ENCODE measurements around the gene HOXB8.

The HOXB8 gene

DNA sequence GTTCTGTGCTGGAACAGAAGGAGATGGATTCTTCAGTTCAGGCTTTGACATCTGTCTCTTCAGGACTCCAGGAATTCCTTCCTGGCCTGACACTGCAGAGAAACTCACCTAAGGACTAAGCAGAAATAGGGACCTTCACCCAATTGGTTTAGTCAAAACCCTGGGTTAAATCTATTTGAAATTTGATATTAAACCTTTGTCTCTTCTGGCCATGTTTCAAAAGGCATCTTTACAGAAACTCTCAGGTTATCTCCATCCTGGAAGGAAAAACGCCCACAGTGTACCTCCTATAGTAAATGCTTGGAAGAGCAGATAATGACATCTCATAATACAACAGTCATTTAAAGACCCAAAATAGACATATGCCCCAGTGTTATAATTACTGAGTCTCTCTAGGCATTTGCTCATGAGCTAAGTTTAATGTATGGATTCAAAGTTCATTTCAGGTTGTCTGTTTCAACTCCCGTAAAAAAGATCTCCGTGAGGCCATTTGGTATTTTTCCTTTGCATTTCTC is 31.3 kb downstream of the HOXB8 start:
- H3K27ac Mint-ChIP-seq, result no peak overlapping the region
- H3K4me3 Mint-ChIP-seq, result peak overlapping the region; percentile 93
- H3K9me3 Mint-ChIP-seq, result no peaks in the 10 kb centered on the region
- peaks cover 83% of the 10 kb centered on the region for H3K27me3 Mint-ChIP-seq (ENCODE audit: low read depth)
- H3K4me1 Mint-ChIP-seq (ENCODE audit: low read depth), result peaks cover 66% of the 10 kb centered on the region
- peaks cover 8% of the 10 kb centered on the region for H3K36me3 Mint-ChIP-seq (ENCODE audit: low read depth)

DNA sequence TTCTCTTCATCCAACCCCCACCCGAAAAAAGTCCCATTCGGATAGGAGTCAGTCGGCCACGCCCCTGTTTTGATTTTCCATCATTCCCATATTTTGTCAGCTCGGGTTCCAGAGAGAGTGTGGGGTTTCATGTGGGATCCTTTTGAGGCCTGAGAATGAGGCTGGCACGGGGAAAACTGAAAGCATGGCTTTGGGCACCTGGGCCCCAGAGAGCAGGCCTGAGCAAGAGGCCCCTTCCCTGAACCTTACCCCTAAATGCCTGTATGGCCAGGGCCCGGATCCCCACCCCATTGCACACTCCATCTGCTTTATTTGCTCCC is 32.4 kb downstream of the HOXB8 start:
- H3K4me1 Mint-ChIP-seq (ENCODE audit: low read depth), result peaks cover 64% of the 10 kb centered on the region
- no peaks in the 10 kb centered on the region for H3K9me3 Mint-ChIP-seq
- no peak overlapping the region for H3K27ac Mint-ChIP-seq
- H3K36me3 Mint-ChIP-seq (ENCODE audit: low read depth), result peaks cover 8% of the 10 kb centered on the region
- peaks cover 77% of the 10 kb centered on the region for H3K27me3 Mint-ChIP-seq (ENCODE audit: low read depth)
- H3K4me3 Mint-ChIP-seq, result peak overlapping the region; percentile 70

DNA sequence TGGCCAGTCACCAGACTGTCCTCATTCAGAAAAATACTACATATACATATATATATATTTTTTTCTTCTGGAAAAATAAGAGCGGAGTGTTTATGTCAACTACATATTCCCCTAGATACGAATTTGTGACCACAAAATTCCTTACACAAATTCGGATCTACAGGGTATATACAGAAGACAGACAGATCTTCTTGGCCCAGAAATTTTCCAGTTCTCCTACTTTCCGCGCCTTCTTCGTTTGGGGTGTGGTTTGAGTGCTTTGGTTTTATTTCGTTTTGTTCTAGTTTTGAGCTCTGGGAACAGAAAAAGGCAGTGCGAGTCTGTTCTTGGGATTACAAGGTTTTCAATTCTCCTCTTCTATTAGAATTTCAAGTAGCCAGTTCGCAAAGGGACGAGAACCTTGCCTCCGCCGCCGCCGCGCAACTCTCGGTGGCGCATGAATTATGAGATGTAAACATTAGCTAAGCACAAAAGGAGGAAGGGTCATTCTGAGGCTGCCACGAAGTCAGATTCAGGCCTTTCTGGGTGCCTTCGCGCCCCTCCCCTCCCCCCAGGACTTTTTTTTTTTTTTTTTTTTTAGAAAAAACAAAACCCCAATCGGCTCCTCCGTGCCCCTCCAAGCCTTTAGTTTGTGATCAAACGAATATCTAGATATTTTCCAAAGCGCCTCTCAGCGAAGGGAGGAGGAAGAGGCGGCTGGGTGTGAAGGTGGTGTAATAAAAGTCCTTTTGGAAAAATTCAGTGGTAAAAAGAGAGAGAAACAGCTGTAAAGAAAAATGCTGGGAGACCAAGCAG is 35.1 kb downstream of the HOXB8 start:
- Mint-ChIP-seq H3K27me3 (ENCODE audit: low read depth) (peaks cover 54% of the 10 kb centered on the region), H3K4me3 (peak overlapping the region; percentile 94), H3K36me3 (ENCODE audit: low read depth) (peaks cover 15% of the 10 kb centered on the region), H3K4me1 (ENCODE audit: low read depth) (peaks cover 53% of the 10 kb centered on the region), H3K9me3 (no peaks in the 10 kb centered on the region), H3K27ac (peak overlapping the region; percentile 54)

DNA sequence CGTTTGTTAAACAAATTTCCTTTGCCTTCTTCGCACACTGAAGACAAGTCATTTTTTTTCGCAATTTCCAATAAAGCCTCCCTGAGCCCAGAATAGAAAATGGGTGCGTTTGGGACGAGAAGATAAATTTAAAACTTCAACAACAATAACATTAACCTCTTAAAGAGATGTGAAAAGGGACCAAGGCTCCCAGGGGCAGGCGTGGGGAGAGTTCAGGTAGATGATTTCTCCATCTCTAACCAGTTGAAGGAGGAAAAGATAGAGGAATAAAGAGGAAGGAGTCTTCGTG is 35.7 kb downstream of the HOXB8 start:
- Mint-ChIP-seq H3K36me3 (ENCODE audit: low read depth) (peaks cover 15% of the 10 kb centered on the region), H3K9me3 (no peaks in the 10 kb centered on the region), H3K4me3 (peak overlapping the region; percentile 94), H3K4me1 (ENCODE audit: low read depth) (peaks cover 53% of the 10 kb centered on the region), H3K27ac (no peak overlapping the region), H3K27me3 (ENCODE audit: low read depth) (peaks cover 53% of the 10 kb centered on the region)

DNA sequence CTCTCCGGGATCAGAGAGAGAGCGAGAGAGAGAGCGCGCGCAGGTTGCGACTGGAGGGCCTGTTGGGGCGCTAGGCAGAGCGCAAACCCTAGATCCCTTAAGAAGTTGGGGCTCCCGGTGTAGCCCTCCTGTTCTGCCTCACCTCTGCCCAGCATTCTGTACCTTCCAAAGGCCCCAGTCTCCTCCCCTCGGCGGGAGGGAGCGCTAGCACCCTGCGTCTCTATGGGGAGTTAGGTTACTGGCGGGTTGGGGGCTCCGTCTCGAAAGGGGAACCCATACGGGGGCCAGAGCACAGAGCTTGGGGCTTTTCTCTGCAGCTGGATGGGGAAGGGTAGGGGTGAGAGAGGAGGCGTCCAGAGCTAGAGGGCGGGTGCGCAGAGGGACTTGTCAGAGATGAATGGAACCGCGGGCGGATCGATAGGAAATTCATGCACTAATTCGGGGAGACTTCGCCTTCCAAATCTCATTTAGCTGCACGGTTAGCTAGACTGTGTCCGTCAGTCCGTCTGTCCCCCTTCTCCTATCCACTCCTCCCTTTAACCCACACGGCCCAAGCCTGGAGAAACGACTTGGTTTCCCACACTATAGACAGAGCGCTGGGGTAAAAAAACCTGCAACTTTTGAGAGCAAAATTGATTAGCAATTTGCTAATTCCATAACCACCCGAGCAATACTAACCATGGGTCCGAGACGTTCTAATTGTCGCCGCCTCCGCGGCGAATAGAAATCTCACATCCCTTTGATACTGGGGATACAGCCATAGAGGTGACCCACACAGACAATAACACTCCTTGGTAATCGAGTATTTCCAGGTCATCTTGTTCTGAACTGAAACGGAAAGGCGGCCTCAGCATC is 36.2 kb downstream of the HOXB8 start:
- no peaks in the 10 kb centered on the region for H3K9me3 Mint-ChIP-seq
- peaks cover 48% of the 10 kb centered on the region for H3K27me3 Mint-ChIP-seq (ENCODE audit: low read depth)
- peak overlapping the region; percentile 94 for H3K4me3 Mint-ChIP-seq
- H3K4me1 Mint-ChIP-seq (ENCODE audit: low read depth), result peaks cover 53% of the 10 kb centered on the region
- peak overlapping the region; percentile 87 for H3K27ac Mint-ChIP-seq
- H3K36me3 Mint-ChIP-seq (ENCODE audit: low read depth), result peaks cover 18% of the 10 kb centered on the region

DNA sequence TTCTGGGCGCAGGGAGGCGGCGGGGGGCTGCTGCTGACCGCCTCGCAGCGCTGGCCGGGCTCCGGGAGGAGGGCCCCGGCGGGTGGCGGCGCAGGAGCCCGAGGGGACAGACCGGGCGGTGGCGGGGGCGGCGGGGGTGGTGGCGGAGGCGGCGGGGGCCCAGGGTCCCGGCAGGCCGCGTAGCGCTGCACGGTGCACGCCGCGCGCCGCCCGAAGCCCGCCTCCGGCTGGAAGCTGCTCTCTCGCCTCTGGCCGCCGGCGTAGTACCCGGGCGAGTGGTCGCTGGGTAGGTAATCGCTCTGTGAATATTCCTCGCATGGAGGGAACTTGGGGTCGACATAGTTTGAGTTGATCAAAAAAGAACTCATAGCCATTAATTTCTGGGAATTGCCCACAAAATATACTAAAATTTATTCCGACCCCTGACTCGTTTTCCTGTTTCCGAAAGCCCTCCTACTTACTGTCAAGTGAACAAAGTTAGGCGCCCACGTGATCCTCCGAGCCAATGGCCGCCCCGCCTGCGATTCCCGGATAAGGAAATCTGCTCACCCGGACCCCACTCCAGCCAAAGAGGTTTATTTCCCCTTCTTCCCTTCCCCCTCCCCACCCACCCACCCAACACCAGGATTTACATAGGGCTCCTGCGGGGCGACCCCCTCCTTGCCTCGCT is 37.0 kb downstream of the HOXB8 start, which contains the start of gene HOXB4:
Gene HOXB4 (minus strand): TSS at position 405 of the 670 bp plus-strand sequence. CDS start 31 bp downstream, at position 374.
- Mint-ChIP-seq H3K4me1 (ENCODE audit: low read depth) (peaks cover 58% of the 10 kb centered on the region), H3K27me3 (ENCODE audit: low read depth) (peaks cover 42% of the 10 kb centered on the region)

DNA sequence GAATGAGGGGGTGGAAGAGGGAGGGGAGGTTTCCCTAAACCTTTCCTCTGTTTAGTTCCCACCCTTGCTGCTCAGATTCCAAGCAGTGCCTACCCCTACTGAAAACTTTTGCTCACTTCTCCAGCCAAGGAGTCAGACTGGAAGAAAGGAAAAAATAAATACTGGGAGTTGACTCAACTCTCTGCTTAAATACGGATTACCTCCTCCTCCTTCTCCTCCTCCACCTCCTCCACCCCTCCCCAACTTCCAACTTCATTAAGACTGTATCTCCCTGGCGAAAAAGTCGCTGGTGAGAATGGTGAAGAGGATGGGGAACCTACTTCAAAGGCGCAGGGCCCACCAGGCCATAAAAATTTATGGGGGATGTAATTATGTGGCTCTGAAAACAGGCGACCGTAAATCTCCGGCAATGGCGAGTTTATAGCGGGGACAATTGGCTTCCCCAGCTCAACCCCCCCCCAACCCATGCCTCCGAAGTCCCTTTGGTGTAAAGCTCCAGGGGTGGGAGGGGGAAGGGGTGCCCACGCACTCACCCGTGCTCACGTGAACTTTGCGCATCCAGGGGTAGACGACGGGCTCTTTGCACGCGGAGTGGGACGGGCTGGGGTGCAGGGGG is 37.7 kb downstream of the HOXB8 start:
- no peaks in the 10 kb centered on the region for H3K9me3 Mint-ChIP-seq
- H3K4me1 Mint-ChIP-seq (ENCODE audit: low read depth), result peaks cover 51% of the 10 kb centered on the region
- H3K4me3 Mint-ChIP-seq, result peak overlapping the region; percentile 85
- H3K36me3 Mint-ChIP-seq (ENCODE audit: low read depth), result peaks cover 19% of the 10 kb centered on the region
- H3K27me3 Mint-ChIP-seq (ENCODE audit: low read depth), result peaks cover 37% of the 10 kb centered on the region
- H3K27ac Mint-ChIP-seq, result peak overlapping the region; percentile 67

More for the DNA sequence above, 37.0 kb downstream of the HOXB8 start, which contains the start of gene HOXB4:
- Mint-ChIP-seq H3K27ac (peak within 1 kb of the TSS; percentile 87), H3K4me3 (peak within 1 kb of the TSS; percentile 94), H3K9me3 (no peaks in the 10 kb centered on the region), H3K36me3 (ENCODE audit: low read depth) (peaks cover 19% of the 10 kb centered on the region)

DNA sequence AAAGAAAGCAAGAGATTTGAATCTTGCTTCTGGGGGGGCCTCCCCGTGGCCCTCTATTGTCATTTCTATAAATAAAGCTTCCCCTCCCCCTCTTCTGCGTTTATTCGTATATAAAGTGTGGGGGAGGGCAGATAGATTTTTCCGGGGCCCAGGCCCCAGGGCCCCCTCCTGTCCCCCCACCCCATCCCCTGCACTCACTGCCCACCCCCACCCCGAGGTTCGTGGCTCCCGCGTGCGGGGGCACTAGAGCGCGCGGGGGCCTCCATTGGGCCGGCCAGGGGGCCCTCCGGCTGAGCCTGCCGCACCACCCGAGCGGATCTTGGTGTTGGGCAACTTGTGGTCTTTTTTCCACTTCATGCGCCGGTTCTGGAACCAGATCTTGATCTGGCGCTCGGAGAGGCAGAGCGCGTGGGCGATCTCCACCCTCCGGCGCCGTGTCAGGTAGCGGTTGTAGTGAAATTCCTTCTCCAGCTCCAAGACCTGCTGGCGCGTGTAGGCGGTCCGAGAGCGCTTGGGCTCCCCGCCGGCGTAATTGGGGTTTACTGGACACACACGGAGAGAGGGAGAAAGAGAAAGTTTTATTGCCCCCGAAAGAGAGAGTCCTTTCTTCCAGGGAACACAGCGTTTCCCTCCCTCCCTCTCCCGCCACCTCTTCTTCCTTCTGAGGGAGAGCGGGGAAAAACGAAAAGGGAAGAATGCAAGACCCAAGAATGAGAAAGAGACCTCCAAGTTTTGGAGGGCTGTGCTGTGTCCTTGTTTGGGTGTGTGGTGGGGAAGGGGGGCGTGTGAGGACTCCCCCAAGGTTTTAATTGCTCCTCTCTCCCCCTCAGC is 38.4 kb downstream of the HOXB8 start:
- peaks cover 48% of the 10 kb centered on the region for H3K4me1 Mint-ChIP-seq (ENCODE audit: low read depth)
- H3K9me3 Mint-ChIP-seq, result no peaks in the 10 kb centered on the region
- peaks cover 21% of the 10 kb centered on the region for H3K36me3 Mint-ChIP-seq (ENCODE audit: low read depth)
- H3K4me3 Mint-ChIP-seq, result peak overlapping the region; percentile 85
- peaks cover 34% of the 10 kb centered on the region for H3K27me3 Mint-ChIP-seq (ENCODE audit: low read depth)
- peak overlapping the region; percentile 49 for H3K27ac Mint-ChIP-seq

DNA sequence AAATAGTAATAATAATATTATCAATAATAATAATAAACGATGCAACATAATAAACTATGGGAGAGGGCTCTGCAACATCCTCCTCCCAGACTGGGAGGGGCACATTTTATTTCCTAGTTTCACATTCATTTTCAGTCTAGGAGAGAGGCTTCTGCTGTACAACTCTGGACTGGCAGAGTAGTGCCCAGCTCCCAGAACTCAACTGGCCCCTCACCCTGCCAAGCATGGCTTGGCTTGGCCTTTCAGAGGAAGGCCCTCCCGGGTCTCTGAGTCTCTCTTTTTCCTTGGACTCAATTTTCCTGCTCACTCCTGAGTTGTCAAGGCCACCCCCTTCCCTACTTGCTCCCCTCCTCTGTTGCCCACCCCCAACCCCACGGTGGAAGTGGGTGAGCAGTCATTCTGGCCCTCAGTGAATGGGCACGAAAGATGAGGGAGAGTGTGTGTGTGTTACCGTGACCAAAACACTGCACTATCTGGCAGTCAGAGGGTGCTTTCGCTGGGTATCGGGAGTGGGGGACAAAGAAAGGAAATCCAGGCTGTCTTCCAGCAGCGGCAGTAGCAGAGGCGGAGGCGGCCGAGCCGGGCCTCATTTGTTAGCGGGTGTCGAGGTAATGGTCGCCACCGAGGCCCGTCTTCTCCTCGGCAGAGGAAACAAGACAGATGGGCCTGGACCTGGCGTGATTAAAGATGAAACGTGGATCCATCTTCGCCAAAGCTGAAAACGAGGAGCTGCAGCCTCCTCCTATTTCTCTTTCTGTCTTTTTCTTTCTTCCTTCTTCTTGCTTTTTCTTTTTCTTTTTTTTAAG is 39.2 kb downstream of the HOXB8 start:
- Mint-ChIP-seq H3K9me3 (no peaks in the 10 kb centered on the region), H3K36me3 (ENCODE audit: low read depth) (peaks cover 23% of the 10 kb centered on the region), H3K27me3 (ENCODE audit: low read depth) (peaks cover 26% of the 10 kb centered on the region), H3K4me1 (ENCODE audit: low read depth) (peaks cover 42% of the 10 kb centered on the region), H3K4me3 (peak overlapping the region; percentile 69), H3K27ac (peak overlapping the region; percentile 69)

DNA sequence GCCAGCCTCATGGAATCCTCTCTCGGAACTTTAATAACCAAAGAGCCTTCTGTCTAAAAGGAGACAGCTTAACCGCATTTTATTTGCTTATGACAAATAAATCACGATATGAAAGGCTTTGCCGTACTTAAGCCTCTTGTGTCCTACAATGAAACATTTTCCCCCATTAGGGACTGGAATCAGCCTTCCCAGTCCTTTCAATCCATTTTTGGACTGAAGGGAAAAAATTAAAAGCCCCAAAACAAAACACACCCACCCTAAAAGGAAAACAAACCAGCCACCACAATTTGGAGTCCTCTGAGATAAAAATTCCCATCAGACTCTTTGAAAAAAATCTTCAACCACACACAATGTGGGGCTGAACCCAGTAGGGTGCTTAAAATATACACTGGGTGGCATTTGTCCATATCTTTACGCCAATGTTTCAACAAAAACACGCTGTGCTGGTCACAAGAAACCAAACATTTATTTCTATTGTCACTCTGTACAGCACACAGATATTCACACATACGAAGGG is 40.0 kb downstream of the HOXB8 start:
- no peaks in the 10 kb centered on the region for H3K9me3 Mint-ChIP-seq
- H3K27me3 Mint-ChIP-seq (ENCODE audit: low read depth), result peaks cover 19% of the 10 kb centered on the region
- no peak overlapping the region for H3K27ac Mint-ChIP-seq
- H3K36me3 Mint-ChIP-seq (ENCODE audit: low read depth), result peaks cover 22% of the 10 kb centered on the region
- peak overlapping the region; percentile 3 for H3K4me3 Mint-ChIP-seq
- H3K4me1 Mint-ChIP-seq (ENCODE audit: low read depth), result peaks cover 35% of the 10 kb centered on the region

DNA sequence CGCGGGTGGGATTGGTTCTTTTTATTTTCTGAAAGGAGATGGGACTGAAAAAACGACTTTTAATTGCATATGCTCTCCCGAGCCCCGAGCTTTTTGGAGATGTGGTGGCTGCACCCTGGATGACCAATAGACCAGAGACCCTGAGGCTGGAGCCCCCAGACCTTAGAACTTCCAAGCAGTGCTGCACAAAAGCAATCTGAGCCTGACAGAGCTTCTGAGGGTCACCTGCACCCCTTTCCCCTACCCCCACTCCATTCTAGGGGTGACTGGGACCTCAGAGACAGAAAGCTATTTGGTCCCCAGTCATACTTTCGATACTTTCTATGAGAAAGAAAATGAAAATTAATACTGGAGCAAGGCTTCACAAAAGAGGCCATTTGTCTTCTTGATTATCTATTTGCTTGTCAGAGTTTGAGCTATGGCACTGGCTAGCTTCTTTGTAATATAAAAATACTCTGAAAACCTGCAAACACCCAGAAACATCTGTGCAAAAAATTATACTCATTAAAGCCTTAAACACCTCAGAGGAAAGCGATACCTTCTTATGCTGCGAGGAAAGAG is 40.5 kb downstream of the HOXB8 start:
- H3K36me3 Mint-ChIP-seq (ENCODE audit: low read depth), result peaks cover 22% of the 10 kb centered on the region
- H3K4me3 Mint-ChIP-seq, result peak overlapping the region; percentile 3
- peaks cover 33% of the 10 kb centered on the region for H3K4me1 Mint-ChIP-seq (ENCODE audit: low read depth)
- H3K27ac Mint-ChIP-seq, result no peak overlapping the region
- peaks cover 13% of the 10 kb centered on the region for H3K27me3 Mint-ChIP-seq (ENCODE audit: low read depth)
- no peaks in the 10 kb centered on the region for H3K9me3 Mint-ChIP-seq

DNA sequence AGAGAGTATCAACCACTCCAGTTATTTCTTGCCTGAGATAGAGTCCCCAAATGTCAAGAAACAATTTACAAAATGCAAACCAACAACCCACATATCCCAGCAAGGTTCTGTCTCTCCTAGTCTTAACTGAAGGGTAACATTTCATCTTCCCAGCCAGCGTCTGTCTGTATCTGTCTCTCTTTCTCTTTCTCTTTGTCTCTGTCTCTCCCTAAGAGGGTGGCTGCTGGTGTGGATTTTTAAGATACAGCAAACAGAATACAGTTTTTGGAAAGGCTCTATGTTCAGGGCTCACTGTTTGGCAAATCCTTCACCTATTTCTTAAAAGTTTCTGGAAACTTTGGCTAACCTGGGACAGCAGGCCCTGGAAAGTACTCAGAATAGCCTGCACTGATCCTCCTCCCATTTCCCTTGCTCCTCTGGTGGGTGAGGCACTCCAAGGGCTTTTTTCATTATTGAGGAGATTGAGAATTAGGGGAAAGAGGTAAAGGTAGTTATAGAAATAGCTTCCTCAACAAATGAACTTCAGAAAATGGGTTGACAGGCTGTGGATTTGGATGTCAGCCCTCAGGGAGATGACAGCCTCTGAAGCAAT is 43.2 kb downstream of the HOXB8 start:
- peaks cover 3% of the 10 kb centered on the region for H3K27me3 Mint-ChIP-seq (ENCODE audit: low read depth)
- no peak overlapping the region for H3K4me3 Mint-ChIP-seq
- H3K9me3 Mint-ChIP-seq, result no peaks in the 10 kb centered on the region
- peaks cover 28% of the 10 kb centered on the region for H3K4me1 Mint-ChIP-seq (ENCODE audit: low read depth)
- H3K27ac Mint-ChIP-seq, result no peak overlapping the region
- peaks cover 21% of the 10 kb centered on the region for H3K36me3 Mint-ChIP-seq (ENCODE audit: low read depth)

Data from T-helper 1 cell treated with Interleukin-12 subunit alpha and Interleukin-12 subunit beta and Interleukin-4 antibody, amounts not matched to agents 30 μg/mL and 1 μg/mL, for 36 hours (primary cell).